Measurements from ENCODE around the gene PYY.

PYY gene

GRCh38 chr17:43995150-43995471 lies 41.4 kb upstream of the PYY start:
- H3K9ac ChIP-seq (ENCODE audit: insufficient read length, low read depth): no peak overlapping the region
- peak overlapping the region; percentile 58 for H3K4me3 ChIP-seq (ENCODE audit: insufficient read length, low read depth)
- no peaks in the 10 kb centered on the region for H3K9me3 ChIP-seq (ENCODE audit: insufficient read depth, low read length)
- no peak for DNase-seq (ENCODE audit: low read depth, low spot score)
- H3K4me1 ChIP-seq (ENCODE audit: insufficient read depth, insufficient read length): peaks cover 3% of the 10 kb centered on the region
- no peaks in the 10 kb centered on the region for H3K36me3 ChIP-seq (ENCODE audit: insufficient read depth, insufficient read length, low read length)
- TF ChIP-seq YY1 (IDR thresholded peaks at IDR 0.05; ENCODE audit: insufficient read depth, insufficient read length) (no peak), ZNF274 (IDR thresholded peaks at IDR 0.05; ENCODE audit: low read depth, low read length) (no peak), SUZ12 (IDR thresholded peaks at IDR 0.05; ENCODE audit: extremely low read depth, insufficient read depth, insufficient read length) (no peak)
- H3K27me3 ChIP-seq (ENCODE audit: insufficient read depth, insufficient read length): no peaks in the 10 kb centered on the region

GRCh38 chr17:43994272-43995149 lies 40.8 kb upstream of the PYY start:
- DNase-seq (ENCODE audit: low read depth, low spot score): no peak
- Histone ChIP-seq H3K4me1 (ENCODE audit: insufficient read depth, insufficient read length) (peaks cover 3% of the 10 kb centered on the region), H3K9me3 (ENCODE audit: insufficient read depth, low read length) (no peaks in the 10 kb centered on the region), H3K4me3 (ENCODE audit: insufficient read length, low read depth) (peak overlapping the region; percentile 58), H3K9ac (ENCODE audit: insufficient read length, low read depth) (peak overlapping the region; percentile 84), H3K27me3 (ENCODE audit: insufficient read depth, insufficient read length) (no peaks in the 10 kb centered on the region), H3K36me3 (ENCODE audit: insufficient read depth, insufficient read length, low read length) (no peaks in the 10 kb centered on the region)
- TF ChIP-seq SUZ12 (IDR thresholded peaks at IDR 0.05; ENCODE audit: extremely low read depth, insufficient read depth, insufficient read length) (no peak), YY1 (IDR thresholded peaks at IDR 0.05; ENCODE audit: insufficient read depth, insufficient read length) (no peak), ZNF274 (IDR thresholded peaks at IDR 0.05; ENCODE audit: low read depth, low read length) (no peak)

- TF ChIP-seq SUZ12 (IDR thresholded peaks at IDR 0.05; ENCODE audit: extremely low read depth, insufficient read depth, insufficient read length) (no peak), YY1 (IDR thresholded peaks at IDR 0.05; ENCODE audit: insufficient read depth, insufficient read length) (no peak), ZNF274 (IDR thresholded peaks at IDR 0.05; ENCODE audit: low read depth, low read length) (no peak)
- Histone ChIP-seq H3K4me1 (ENCODE audit: insufficient read depth, insufficient read length) (peaks cover 3% of the 10 kb centered on the region), H3K36me3 (ENCODE audit: insufficient read depth, insufficient read length, low read length) (no peaks in the 10 kb centered on the region), H3K9ac (ENCODE audit: insufficient read length, low read depth) (no peak overlapping the region), H3K27me3 (ENCODE audit: insufficient read depth, insufficient read length) (no peaks in the 10 kb centered on the region), H3K4me3 (ENCODE audit: insufficient read length, low read depth) (no peak overlapping the region), H3K9me3 (ENCODE audit: insufficient read depth, low read length) (no peaks in the 10 kb centered on the region)
- no peak for DNase-seq (ENCODE audit: low read depth, low spot score)
Measured at GRCh38 chr17:43992641-43993040, 38.9 kb upstream of the PYY start.

GRCh38 chr17:43988301-43988700 lies 34.6 kb upstream of the PYY start:
- TF ChIP-seq ZNF274 (IDR thresholded peaks at IDR 0.05; ENCODE audit: low read depth, low read length) (no peak), YY1 (IDR thresholded peaks at IDR 0.05; ENCODE audit: insufficient read depth, insufficient read length) (no peak), SUZ12 (IDR thresholded peaks at IDR 0.05; ENCODE audit: extremely low read depth, insufficient read depth, insufficient read length) (no peak)
- DNase-seq (ENCODE audit: low read depth, low spot score): no peak

GRCh38 chr17:43987131-43988021 lies 33.6 kb upstream of the PYY start:
- Histone ChIP-seq H3K4me1 (ENCODE audit: insufficient read depth, insufficient read length) (peaks cover 6% of the 10 kb centered on the region), H3K36me3 (ENCODE audit: insufficient read depth, insufficient read length, low read length) (no peaks in the 10 kb centered on the region), H3K27me3 (ENCODE audit: insufficient read depth, insufficient read length) (peaks cover 17% of the 10 kb centered on the region), H3K4me3 (ENCODE audit: insufficient read length, low read depth) (no peak overlapping the region), H3K9me3 (ENCODE audit: insufficient read depth, low read length) (no peaks in the 10 kb centered on the region), H3K9ac (ENCODE audit: insufficient read length, low read depth) (peak overlapping the region; percentile 7)
- no peak for DNase-seq (ENCODE audit: low read depth, low spot score)
- TF ChIP-seq YY1 (IDR thresholded peaks at IDR 0.05; ENCODE audit: insufficient read depth, insufficient read length) (no peak), SUZ12 (IDR thresholded peaks at IDR 0.05; ENCODE audit: extremely low read depth, insufficient read depth, insufficient read length) (no peak)

More at GRCh38 chr17:43988301-43988700, 34.6 kb upstream of the PYY start:
- no peak overlapping the region for H3K4me3 ChIP-seq (ENCODE audit: insufficient read length, low read depth)
- H3K9ac ChIP-seq (ENCODE audit: insufficient read length, low read depth): no peak overlapping the region
- H3K27me3 ChIP-seq (ENCODE audit: insufficient read depth, insufficient read length): peaks cover 7% of the 10 kb centered on the region
- H3K36me3 ChIP-seq (ENCODE audit: insufficient read depth, insufficient read length, low read length): no peaks in the 10 kb centered on the region
- no peaks in the 10 kb centered on the region for H3K9me3 ChIP-seq (ENCODE audit: insufficient read depth, low read length)
- H3K4me1 ChIP-seq (ENCODE audit: insufficient read depth, insufficient read length): peaks cover 6% of the 10 kb centered on the region

GRCh38 chr17:43986225-43986981 lies 32.7 kb upstream of the PYY start:
- peaks cover 6% of the 10 kb centered on the region for H3K4me1 ChIP-seq (ENCODE audit: insufficient read depth, insufficient read length)
- H3K36me3 ChIP-seq (ENCODE audit: insufficient read depth, insufficient read length, low read length): no peaks in the 10 kb centered on the region
- H3K9ac ChIP-seq (ENCODE audit: insufficient read length, low read depth): no peak overlapping the region
- no peak overlapping the region for H3K4me3 ChIP-seq (ENCODE audit: insufficient read length, low read depth)
- peaks cover 25% of the 10 kb centered on the region for H3K27me3 ChIP-seq (ENCODE audit: insufficient read depth, insufficient read length)
- no peak for TF ChIP-seq ZNF274 (IDR thresholded peaks at IDR 0.05; ENCODE audit: low read depth, low read length)
- no peak for TF ChIP-seq YY1 (IDR thresholded peaks at IDR 0.05; ENCODE audit: insufficient read depth, insufficient read length)
- TF ChIP-seq SUZ12 (IDR thresholded peaks at IDR 0.05; ENCODE audit: extremely low read depth, insufficient read depth, insufficient read length): no peak
- DNase-seq (ENCODE audit: low read depth, low spot score): no peak
- H3K9me3 ChIP-seq (ENCODE audit: insufficient read depth, low read length): no peaks in the 10 kb centered on the region
